Ishikawa (cell line): ENCODE measurements around the gene AGPS.

Source experiments
- EGR1 ChIP-seq: IDR thresholded peaks from 2 replicates; pipeline ENCODE4 v1.6.1; 2012
- EP300 ChIP-seq: IDR thresholded peaks from 2 replicates; pipeline ENCODE4 v1.6.1; 2012; ENCODE audit warnings: borderline replicate concordance
- RAD21 ChIP-seq: IDR thresholded peaks from 2 replicates; pipeline ENCODE4 v1.6.1; 2012; ENCODE audit warnings: low read depth
- TAF1 ChIP-seq: IDR thresholded peaks from 2 replicates; pipeline ENCODE4 v1.6.1; 2012; ENCODE audit warnings: low read depth, mild to moderate bottlenecking
- YY1 ChIP-seq: IDR thresholded peaks from 2 replicates; pipeline ENCODE4 v1.6.1; 2012; ENCODE audit warnings: low read depth
- TF ChIP-seq, protein P1 (sequence below): IDR thresholded peaks from 2 replicates; pipeline ENCODE4 v1.6.1; 2012; ENCODE audit warnings: low read depth, mild to moderate bottlenecking
- TF ChIP-seq, protein P2 (sequence below): IDR thresholded peaks from 2 replicates; pipeline ENCODE4 v1.6.1; 2012

DNA sequence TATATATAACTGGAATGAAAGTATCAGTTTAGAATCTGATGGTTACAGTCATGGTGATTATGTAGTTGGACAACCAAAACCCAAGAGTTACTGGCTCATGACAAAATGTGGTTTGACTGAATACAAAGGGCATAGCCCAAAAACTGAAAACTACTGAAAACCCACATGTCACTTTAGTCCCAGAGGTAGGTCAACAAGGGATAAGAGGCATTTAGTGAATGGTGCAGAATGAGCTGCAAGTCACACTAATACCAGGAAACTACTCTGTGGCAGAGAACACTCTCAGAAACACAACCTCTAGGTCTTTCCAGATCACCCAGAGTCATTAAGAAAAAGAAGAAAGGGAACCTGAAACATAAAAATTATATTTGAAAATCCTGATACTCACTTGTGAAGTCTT is 154.5 kb downstream of the AGPS start:
- no peak for TF ChIP-seq TAF1
- no peak for TF ChIP-seq RAD21
- TF ChIP-seq YY1: no peak
- no peak for TF ChIP-seq EP300
- TF ChIP-seq, protein P1, sequence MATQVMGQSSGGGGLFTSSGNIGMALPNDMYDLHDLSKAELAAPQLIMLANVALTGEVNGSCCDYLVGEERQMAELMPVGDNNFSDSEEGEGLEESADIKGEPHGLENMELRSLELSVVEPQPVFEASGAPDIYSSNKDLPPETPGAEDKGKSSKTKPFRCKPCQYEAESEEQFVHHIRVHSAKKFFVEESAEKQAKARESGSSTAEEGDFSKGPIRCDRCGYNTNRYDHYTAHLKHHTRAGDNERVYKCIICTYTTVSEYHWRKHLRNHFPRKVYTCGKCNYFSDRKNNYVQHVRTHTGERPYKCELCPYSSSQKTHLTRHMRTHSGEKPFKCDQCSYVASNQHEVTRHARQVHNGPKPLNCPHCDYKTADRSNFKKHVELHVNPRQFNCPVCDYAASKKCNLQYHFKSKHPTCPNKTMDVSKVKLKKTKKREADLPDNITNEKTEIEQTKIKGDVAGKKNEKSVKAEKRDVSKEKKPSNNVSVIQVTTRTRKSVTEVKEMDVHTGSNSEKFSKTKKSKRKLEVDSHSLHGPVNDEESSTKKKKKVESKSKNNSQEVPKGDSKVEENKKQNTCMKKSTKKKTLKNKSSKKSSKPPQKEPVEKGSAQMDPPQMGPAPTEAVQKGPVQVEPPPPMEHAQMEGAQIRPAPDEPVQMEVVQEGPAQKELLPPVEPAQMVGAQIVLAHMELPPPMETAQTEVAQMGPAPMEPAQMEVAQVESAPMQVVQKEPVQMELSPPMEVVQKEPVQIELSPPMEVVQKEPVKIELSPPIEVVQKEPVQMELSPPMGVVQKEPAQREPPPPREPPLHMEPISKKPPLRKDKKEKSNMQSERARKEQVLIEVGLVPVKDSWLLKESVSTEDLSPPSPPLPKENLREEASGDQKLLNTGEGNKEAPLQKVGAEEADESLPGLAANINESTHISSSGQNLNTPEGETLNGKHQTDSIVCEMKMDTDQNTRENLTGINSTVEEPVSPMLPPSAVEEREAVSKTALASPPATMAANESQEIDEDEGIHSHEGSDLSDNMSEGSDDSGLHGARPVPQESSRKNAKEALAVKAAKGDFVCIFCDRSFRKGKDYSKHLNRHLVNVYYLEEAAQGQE: no peak
- TF ChIP-seq, protein P2, sequence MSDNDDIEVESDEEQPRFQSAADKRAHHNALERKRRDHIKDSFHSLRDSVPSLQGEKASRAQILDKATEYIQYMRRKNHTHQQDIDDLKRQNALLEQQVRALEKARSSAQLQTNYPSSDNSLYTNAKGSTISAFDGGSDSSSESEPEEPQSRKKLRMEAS: no peak
- TF ChIP-seq EGR1: no peak
